Activated CD8-positive, alpha-beta T cell treated with anti-CD3 and anti-CD28 coated beads, Interleukin-2, amount 10 ng/mL, durations not matched to agents 7 days and 5 days (primary cell): ENCODE data around the gene SIT1. TPM values are rescaled to one million over a fixed set of nuclear protein-coding genes. Genes with fewer than 3 reads are reported as not detected.
A peak's percentile ranks its signal among the peaks of the same experiment; 100 is the strongest.

Experiments
- ATAC-seq: fragments of 150-1000 bp; cut with Tn5 transposase; one replicate; pipeline ENCODE4 v1.10.0; 2021; ENCODE audit warnings: moderate library complexity
- CTCF ChIA-PET: fragments of 350-600 bp; sonication (Branson Sonifier 250); formaldehyde crosslinking; loops from one replicate; lab custom pipeline; 2021; ENCODE audit warnings: antibody characterized with exemption; lab: Charles Lee
- POLR2A ChIA-PET: fragments of 350-600 bp; sonication (Branson Sonifier 250); formaldehyde crosslinking; loops from one replicate; lab custom pipeline; 2021; ENCODE audit warnings: antibody characterized with exemption; lab: Charles Lee
- DNase-seq: peaks from one replicate; pipeline ENCODE4 v3.0.0-alpha.2; 2020
- H3K27ac Mint-ChIP-seq: one replicate; pipeline ENCODE4 v1.8.0; 2021; ENCODE audit warnings: mild to moderate bottlenecking, mixed read lengths
- H3K27me3 Mint-ChIP-seq: one replicate; pipeline ENCODE4 v1.8.0; 2021; ENCODE audit warnings: low read depth, mixed read lengths
- H3K36me3 Mint-ChIP-seq: one replicate; pipeline ENCODE4 v1.8.0; 2021; ENCODE audit warnings: low read depth, mixed read lengths
- H3K4me1 Mint-ChIP-seq: one replicate; pipeline ENCODE4 v1.8.0; 2021; ENCODE audit warnings: low read depth, mixed read lengths
- H3K4me3 Mint-ChIP-seq: one replicate; pipeline ENCODE4 v1.8.0; 2021; ENCODE audit warnings: mild to moderate bottlenecking, mixed read lengths
- H3K9me3 Mint-ChIP-seq: one replicate; pipeline ENCODE4 v1.8.0; 2022; ENCODE audit warnings: mixed read lengths; ENCODE audit not compliant: insufficient read depth
- total RNA-seq, 2 experiments: library from RNA; stranded (reverse); gene quantifications; one replicate each; pipeline ENCODE4 v1.2.3, GENCODE V29; 2021

The SIT1 gene
- total RNA-seq, 2 experiments from 2014 or later = 213 to 220 TPM

DNA sequence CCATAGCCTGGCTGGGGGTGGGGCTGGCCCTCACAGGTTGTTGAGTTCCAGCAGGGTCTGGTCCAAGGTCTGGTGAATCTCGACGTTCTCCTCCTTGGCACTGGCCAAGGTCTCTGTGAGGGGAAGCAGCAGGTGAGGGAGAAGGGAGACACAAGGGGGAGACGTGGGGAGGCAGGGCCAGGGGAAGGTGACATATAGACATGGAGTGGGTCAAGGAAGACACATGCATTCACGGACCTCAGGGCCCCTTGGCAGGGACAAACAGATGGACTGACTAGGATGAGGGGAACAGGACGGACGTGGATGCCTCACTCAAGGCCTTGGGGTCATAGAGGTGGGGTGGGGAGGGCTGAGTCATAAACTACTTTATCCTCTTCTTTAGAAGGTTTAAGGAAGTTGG is 31.3 kb upstream of the SIT1 start:
- CTCF ChIA-PET = interaction anchor here (3.3 kb wide), 1 partner anchor 14 kb away, joined by 20 read pairs; no protein-coding TSS in a partner anchor
- Mint-ChIP-seq H3K4me1 (peaks cover 2% of the 10 kb centered on the region), H3K36me3 (no peaks in the 10 kb centered on the region), H3K27me3 (no peaks in the 10 kb centered on the region), H3K4me3 (no peak overlapping the region), H3K27ac (no peak overlapping the region), H3K9me3 (no peaks in the 10 kb centered on the region)
- POLR2A ChIA-PET = no interaction called here
- no peak for ATAC-seq
- DNase-seq = no peak

DNA sequence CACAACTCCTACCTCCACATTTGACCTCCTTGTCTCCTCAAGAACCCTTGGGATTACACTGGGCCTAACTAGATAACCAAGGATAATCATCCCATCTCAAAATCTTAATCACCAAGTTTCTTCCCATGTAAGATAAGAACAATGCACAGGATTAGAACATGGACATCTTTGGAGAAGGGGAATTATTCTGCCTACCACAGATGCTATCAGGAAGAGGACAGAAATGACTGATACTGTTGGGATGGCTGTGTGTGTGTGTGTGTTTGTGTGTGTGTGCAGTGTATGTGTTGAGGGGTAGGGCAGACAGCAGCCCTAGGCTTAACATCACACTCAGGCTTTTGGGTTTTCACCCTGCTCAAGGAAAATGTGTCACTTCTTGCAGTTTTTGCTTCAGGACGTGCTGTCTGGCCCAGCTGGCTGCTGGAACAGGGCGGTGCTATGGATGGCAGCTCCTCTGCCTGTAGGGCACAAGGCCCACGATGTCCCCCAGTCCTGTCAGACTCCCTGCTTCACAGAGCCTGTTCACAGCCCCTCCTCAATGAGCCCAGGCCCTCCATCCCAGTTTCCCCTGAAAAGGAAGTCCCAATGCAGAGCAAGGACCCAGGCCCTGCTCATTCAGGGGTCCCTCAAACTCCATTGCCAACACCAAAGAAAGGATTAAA is 30.7 kb upstream of the SIT1 start:
- peaks cover 1% of the 10 kb centered on the region for H3K27me3 Mint-ChIP-seq
- H3K9me3 Mint-ChIP-seq = no peaks in the 10 kb centered on the region
- POLR2A ChIA-PET = no interaction called here
- CTCF ChIA-PET = interaction anchor here (2.6 kb wide), 1 partner anchor 15 kb away, joined by 12 read pairs; no protein-coding TSS in a partner anchor
- H3K4me3 Mint-ChIP-seq = no peak overlapping the region
- no peaks in the 10 kb centered on the region for H3K36me3 Mint-ChIP-seq
- DNase-seq (no peak), ATAC-seq (no peak)
- H3K4me1 Mint-ChIP-seq = peaks cover 1% of the 10 kb centered on the region
- no peak overlapping the region for H3K27ac Mint-ChIP-seq

DNA sequence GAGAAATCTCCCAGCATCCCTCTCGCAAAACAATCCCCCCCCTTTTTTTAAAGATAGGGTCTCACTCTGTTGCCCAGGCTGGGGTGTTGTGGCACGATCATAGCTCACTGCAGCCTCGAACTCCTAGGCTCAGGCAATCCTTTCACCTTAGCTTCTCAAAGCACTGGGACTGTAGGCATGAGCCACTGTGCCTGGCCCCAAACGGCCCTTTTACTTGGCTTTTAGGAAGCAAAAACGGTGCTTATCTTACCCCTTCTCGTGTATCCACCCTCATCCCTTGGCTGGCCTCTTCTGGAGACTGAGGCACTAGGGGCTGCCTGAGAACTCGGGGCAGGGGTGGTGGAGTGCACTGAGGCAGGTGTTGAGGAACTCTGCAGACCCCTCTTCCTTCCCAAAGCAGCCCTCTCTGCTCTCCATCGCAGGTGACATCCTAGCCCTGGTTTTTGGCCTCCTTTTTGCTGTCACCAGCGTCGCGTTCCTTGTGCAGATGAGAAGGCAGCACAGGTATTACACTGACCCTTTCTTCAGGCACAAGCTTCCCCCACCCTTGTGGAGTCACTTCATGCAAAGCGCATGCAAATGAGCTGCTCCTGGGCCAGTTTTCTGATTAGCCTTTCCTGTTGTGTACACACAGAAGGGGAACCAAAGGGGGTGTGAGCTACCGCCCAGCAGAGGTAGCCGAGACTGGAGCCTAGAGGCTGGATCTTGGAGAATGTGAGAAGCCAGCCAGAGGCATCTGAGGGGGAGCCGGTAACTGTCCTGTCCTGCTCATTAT is 29.8 kb upstream of the SIT1 start:
- POLR2A ChIA-PET = interaction anchor here (1.2 kb wide), 1 partner anchor 9 kb away, joined by 3 read pairs; no protein-coding TSS in a partner anchor
- DNase-seq (no peak), ATAC-seq (no peak)
- peaks cover 4% of the 10 kb centered on the region for H3K27me3 Mint-ChIP-seq
- H3K4me1 Mint-ChIP-seq = peaks cover 9% of the 10 kb centered on the region
- no peaks in the 10 kb centered on the region for H3K9me3 Mint-ChIP-seq
- H3K36me3 Mint-ChIP-seq = no peaks in the 10 kb centered on the region
- H3K4me3 Mint-ChIP-seq = no peak overlapping the region
- CTCF ChIA-PET = interaction anchor here (1.0 to 2.6 kb wide), 4 partner anchors 11 to 155 kb away, joined by 3 to 12 read pairs (median 4); no protein-coding TSS in a partner anchor
- no peak overlapping the region for H3K27ac Mint-ChIP-seq

DNA sequence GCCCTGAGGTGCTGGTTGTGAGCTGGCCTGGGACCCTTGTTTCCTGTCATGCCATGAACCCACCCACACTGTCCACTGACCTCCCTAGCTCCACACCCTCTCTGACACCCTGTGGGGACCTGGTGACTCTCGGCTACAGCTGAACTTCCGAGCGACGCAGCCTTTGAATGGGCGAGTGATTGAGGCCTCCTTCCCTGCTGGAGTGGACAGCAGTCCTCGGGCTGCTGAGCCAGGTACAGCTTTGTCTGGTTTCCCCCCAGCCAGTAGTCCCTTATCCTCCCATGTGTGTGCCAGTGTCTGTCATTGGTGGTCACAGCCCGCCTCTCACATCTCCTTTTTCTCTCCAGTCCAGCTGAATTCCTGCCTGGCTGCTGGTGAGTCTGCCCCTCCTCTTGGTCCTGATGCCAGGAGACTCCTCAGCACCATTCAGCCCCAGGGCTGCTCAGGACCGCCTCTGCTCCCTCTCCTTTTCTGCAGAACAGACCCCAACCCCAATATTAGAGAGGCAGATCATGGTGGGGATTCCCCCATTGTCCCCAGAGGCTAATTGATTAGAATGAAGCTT is 29.1 kb upstream of the SIT1 start:
- ATAC-seq = no peak
- CTCF ChIA-PET = interaction anchor here (1.0 to 2.6 kb wide), 6 partner anchors 11 to 155 kb away, joined by 3 to 12 read pairs (median 4); partner anchors contain the start of genes CCDC107 and RMRP
- H3K36me3 Mint-ChIP-seq = no peaks in the 10 kb centered on the region
- no peaks in the 10 kb centered on the region for H3K9me3 Mint-ChIP-seq
- no peak overlapping the region for H3K4me3 Mint-ChIP-seq
- POLR2A ChIA-PET = interaction anchor here (1.2 kb wide), 1 partner anchor 8 kb away, joined by 3 read pairs; no protein-coding TSS in a partner anchor
- peaks cover 11% of the 10 kb centered on the region for H3K4me1 Mint-ChIP-seq
- peaks cover 4% of the 10 kb centered on the region for H3K27me3 Mint-ChIP-seq
- no peak overlapping the region for H3K27ac Mint-ChIP-seq
- DNase-seq = no peak

DNA sequence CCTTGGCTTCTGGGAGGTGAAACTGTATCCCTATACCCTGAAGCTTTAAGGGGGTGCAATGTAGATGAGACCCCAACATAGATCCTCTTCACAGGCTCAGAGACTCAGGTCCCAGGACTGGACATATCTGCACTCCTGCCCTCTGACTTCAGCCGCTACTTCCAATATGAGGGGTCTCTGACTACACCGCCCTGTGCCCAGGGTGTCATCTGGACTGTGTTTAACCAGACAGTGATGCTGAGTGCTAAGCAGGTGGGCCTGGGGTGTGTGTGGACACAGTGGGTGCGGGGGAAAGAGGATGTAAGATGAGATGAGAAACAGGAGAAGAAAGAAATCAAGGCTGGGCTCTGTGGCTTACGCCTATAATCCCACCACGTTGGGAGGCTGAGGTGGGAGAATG is 28.4 kb upstream of the SIT1 start:
- Mint-ChIP-seq H3K4me3 (no peak overlapping the region), H3K27ac (no peak overlapping the region), H3K4me1 (peaks cover 15% of the 10 kb centered on the region), H3K27me3 (peaks cover 11% of the 10 kb centered on the region), H3K9me3 (no peaks in the 10 kb centered on the region), H3K36me3 (no peaks in the 10 kb centered on the region)
- ATAC-seq (no peak), DNase-seq (no peak)
- ChIA-PET CTCF (interaction anchor here (1.1 to 2.6 kb wide), 5 partner anchors 10 to 49 kb away, joined by 3 to 12 read pairs (median 4); partner anchors contain the start of genes CCDC107 and RMRP), POLR2A (no interaction called here)

DNA sequence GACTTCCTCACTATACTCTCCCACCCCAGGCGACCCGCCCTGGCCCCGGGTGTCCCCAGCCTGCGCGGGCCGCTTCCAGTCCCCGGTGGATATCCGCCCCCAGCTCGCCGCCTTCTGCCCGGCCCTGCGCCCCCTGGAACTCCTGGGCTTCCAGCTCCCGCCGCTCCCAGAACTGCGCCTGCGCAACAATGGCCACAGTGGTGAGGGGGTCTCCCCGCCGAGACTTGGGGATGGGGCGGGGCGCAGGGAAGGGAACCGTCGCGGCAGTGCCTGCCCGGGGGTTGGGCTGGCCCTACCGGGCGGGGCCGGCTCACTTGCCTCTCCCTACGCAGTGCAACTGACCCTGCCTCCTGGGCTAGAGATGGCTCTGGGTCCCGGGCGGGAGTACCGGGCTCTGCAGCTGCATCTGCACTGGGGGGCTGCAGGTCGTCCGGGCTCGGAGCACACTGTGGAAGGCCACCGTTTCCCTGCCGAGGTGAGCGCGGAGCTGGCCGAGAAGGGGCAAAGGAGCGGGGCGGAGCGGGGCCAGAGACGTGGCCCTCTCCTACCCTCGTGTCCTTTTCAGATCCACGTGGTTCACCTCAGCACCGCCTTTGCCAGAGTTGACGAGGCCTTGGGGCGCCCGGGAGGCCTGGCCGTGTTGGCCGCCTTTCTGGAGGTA is 25.1 kb upstream of the SIT1 start:
- Mint-ChIP-seq H3K27ac (no peak overlapping the region), H3K4me1 (peaks cover 15% of the 10 kb centered on the region), H3K27me3 (peaks cover 19% of the 10 kb centered on the region), H3K36me3 (no peaks in the 10 kb centered on the region), H3K9me3 (no peaks in the 10 kb centered on the region), H3K4me3 (peak overlapping the region; percentile 62)
- DNase-seq (peak; percentile 38), ATAC-seq (peak; percentile 62)
- ChIA-PET CTCF (interaction anchor here (0.7 to 4.3 kb wide), 9 partner anchors 11 to 206 kb away, joined by 3 to 32 read pairs (median 4); partner anchors contain the start of genes ARHGEF39, CCDC107 and RMRP), POLR2A (interaction anchor here (0.6 to 1.7 kb wide), 3 partner anchors 12 to 79 kb away, joined by 3 read pairs; partner anchors contain the start of gene SIT1)

DNA sequence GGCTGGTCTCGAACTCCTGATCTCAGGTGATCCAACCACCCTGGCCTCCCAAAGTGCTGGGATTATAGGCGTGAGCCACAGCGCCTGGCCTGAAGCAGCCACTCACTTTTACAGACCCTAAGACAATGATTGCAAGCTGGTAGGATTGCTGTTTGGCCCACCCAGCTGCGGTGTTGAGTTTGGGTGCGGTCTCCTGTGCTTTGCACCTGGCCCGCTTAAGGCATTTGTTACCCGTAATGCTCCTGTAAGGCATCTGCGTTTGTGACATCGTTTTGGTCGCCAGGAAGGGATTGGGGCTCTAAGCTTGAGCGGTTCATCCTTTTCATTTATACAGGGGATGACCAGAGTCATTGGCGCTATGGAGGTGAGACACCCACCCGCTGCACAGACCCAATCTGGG is 24.5 kb upstream of the SIT1 start:
- Mint-ChIP-seq H3K4me3 (peak overlapping the region; percentile 62), H3K27ac (no peak overlapping the region), H3K36me3 (no peaks in the 10 kb centered on the region), H3K4me1 (peaks cover 15% of the 10 kb centered on the region), H3K9me3 (no peaks in the 10 kb centered on the region), H3K27me3 (peaks cover 21% of the 10 kb centered on the region)
- ATAC-seq (peak; percentile 35), DNase-seq (no peak)
- POLR2A ChIA-PET = interaction anchor here (0.6 to 1.7 kb wide), 3 partner anchors 11 to 79 kb away, joined by 3 read pairs; partner anchors contain the start of gene SIT1
- CTCF ChIA-PET = interaction anchor here (0.7 to 4.3 kb wide), 9 partner anchors 10 to 207 kb away, joined by 3 to 32 read pairs (median 4); partner anchors contain the start of genes ARHGEF39, CCDC107 and RMRP

DNA sequence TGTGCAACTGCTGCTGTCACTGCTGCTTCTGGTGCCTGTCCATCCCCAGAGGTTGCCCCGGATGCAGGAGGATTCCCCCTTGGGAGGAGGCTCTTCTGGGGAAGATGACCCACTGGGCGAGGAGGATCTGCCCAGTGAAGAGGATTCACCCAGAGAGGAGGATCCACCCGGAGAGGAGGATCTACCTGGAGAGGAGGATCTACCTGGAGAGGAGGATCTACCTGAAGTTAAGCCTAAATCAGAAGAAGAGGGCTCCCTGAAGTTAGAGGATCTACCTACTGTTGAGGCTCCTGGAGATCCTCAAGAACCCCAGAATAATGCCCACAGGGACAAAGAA is 23.3 kb upstream of the SIT1 start:
- CTCF ChIA-PET = interaction anchor here (1.1 to 4.3 kb wide), 3 partner anchors 15 to 22 kb away, joined by 4 to 32 read pairs (median 7); no protein-coding TSS in a partner anchor
- POLR2A ChIA-PET = no interaction called here
- H3K27ac Mint-ChIP-seq = no peak overlapping the region
- peaks cover 21% of the 10 kb centered on the region for H3K27me3 Mint-ChIP-seq
- H3K36me3 Mint-ChIP-seq = no peaks in the 10 kb centered on the region
- ATAC-seq (no peak), DNase-seq (no peak)
- peaks cover 15% of the 10 kb centered on the region for H3K4me1 Mint-ChIP-seq
- H3K4me3 Mint-ChIP-seq = no peak overlapping the region
- no peaks in the 10 kb centered on the region for H3K9me3 Mint-ChIP-seq

DNA sequence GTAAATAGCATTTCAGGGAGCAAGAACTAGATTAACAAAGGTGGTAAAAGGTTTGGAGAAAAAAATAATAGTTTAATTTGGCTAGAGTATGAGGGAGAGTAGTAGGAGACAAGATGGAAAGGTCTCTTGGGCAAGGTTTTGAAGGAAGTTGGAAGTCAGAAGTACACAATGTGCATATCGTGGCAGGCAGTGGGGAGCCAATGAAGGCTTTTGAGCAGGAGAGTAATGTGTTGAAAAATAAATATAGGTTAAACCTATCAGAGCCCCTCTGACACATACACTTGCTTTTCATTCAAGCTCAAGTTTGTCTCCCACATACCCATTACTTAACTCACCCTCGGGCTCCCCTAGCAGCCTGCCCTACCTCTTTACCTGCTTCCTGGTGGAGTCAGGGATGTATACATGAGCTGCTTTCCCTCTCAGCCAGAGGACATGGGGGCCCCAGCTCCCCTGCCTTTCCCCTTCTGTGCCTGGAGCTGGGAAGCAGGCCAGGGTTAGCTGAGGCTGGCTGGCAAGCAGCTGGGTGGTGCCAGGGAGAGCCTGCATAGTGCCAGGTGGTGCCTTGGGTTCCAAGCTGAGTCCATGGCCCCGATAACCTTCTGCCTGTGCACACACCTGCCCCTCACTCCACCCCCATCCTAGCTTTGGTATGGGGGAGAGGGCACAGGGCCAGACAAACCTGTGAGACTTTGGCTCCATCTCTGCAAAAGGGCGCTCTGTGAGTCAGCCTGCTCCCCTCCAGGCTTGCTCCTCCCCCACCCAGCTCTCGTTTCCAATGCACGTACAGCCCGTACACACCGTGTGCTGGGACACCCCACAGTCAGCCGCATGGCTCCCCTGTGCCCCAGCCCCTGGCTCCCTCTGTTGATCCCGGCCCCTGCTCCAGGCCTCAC is 22.6 kb upstream of the SIT1 start, which contains the start of gene CA9:
TSS of gene CA9 (plus strand) at position 797 of the 893 bp plus-strand sequence. CDS start at position 829, 32 bp downstream.
- DNase-seq (no peak), ATAC-seq (no peak)
- H3K4me3 Mint-ChIP-seq = no peak within 1 kb of the TSS
- H3K36me3 Mint-ChIP-seq = no peaks in the 10 kb centered on the region
- H3K9me3 Mint-ChIP-seq = no peaks in the 10 kb centered on the region
- no peak within 1 kb of the TSS for H3K27ac Mint-ChIP-seq
- ChIA-PET POLR2A (interaction anchor here (0.8 to 1.2 kb wide), 2 partner anchors 9 to 16 kb away, joined by 3 read pairs; partner anchors contain the start of genes ARHGEF39 and RMRP), CTCF (interaction anchor here (0.7 to 1.6 kb wide), 3 partner anchors 14 to 27 kb away, joined by 3 to 7 read pairs (median 4); no protein-coding TSS in a partner anchor)
- peaks cover 21% of the 10 kb centered on the region for H3K27me3 Mint-ChIP-seq
- peaks cover 15% of the 10 kb centered on the region for H3K4me1 Mint-ChIP-seq
